ENCODE measurements around the gene CST1. TPM values are rescaled to one million over a fixed set of nuclear protein-coding genes. Genes with fewer than 3 reads are reported as not detected.
"Not testable (repeated sequence)": the region's sequence is repeated elsewhere in the genome, so short reads cannot be mapped to it uniquely, and the experiment has no call there.

The CST1 gene
- total RNA-seq, 1 experiment from 2014 or later: 1.7 TPM

GRCh38 chr20:23777380-23777779, 26.6 kb upstream of the CST1 start:
- not testable (repeated sequence) for H3K23ac ChIP-seq (ENCODE audit: insufficient read length, low read depth, low read length); H4K5ac ChIP-seq (ENCODE audit: insufficient read length, low read depth, low read length); H2BK120ac ChIP-seq (ENCODE audit: low read depth, low read length, poor library complexity, severe bottlenecking); H3K79me1 ChIP-seq (ENCODE audit: insufficient read depth, low read depth, low read length, poor library complexity, severe bottlenecking); H3K9ac ChIP-seq (ENCODE audit: extremely low read depth, insufficient read length, low read length); H3K9me3 ChIP-seq (ENCODE audit: control insufficient read depth, low read depth, low read length); H2BK15ac ChIP-seq (ENCODE audit: low read depth, low read length); H3K4me3 Mint-ChIP-seq; H3T11ph ChIP-seq (ENCODE audit: low read length); H3K4me1 ChIP-seq (ENCODE audit: insufficient read depth, low read length); H3K9me3 Mint-ChIP-seq; H3K79me2 ChIP-seq (ENCODE audit: insufficient read depth, low read length); DNase-seq; H2AK5ac ChIP-seq (ENCODE audit: insufficient read length, low read length); H3K27me3 ChIP-seq (ENCODE audit: insufficient read depth, low read length); H2BK20ac ChIP-seq (ENCODE audit: low read depth, low read length, poor library complexity, severe bottlenecking); H4K8ac ChIP-seq (replicated peaks; ENCODE audit: insufficient read length, low read depth, low read length); H3K56ac ChIP-seq (ENCODE audit: insufficient read length, low read depth, low read length); H3K36me3 Mint-ChIP-seq (ENCODE audit: insufficient read depth in 1 of 3, low read depth in 3 of 3); H3K27ac Mint-ChIP-seq; H2AFZ ChIP-seq (ENCODE audit: low read length); H3K18ac ChIP-seq (ENCODE audit: insufficient read length, low read depth, low read length); H4K91ac ChIP-seq (ENCODE audit: insufficient read length, low read depth, low read length); H3K4ac ChIP-seq (ENCODE audit: low read depth, low read length); H3K4me2 ChIP-seq (ENCODE audit: insufficient read depth, insufficient read length, low read length); H2BK5ac ChIP-seq (ENCODE audit: insufficient read length, low read length); H4K20me1 ChIP-seq (ENCODE audit: control insufficient read depth, insufficient read depth, insufficient read length); H3K23me2 ChIP-seq (ENCODE audit: insufficient read length, low read depth, low read length, poor library complexity, severe bottlenecking); H3K14ac ChIP-seq (ENCODE audit: insufficient read depth, low read length); H2BK12ac ChIP-seq (ENCODE audit: insufficient read length, low read depth, low read length); H3K27ac ChIP-seq (ENCODE audit: insufficient read length, low read depth, low read length)
- peaks cover 8 to 12% of the 10 kb centered on the region in 2 experiments for H3K4me1 Mint-ChIP-seq
- peaks cover 38% of the 10 kb centered on the region for H3K27me3 Mint-ChIP-seq (ENCODE audit: low read depth)
- no CpG with 5 or more reads among the region's 8 CpGs for WGBS (ENCODE audit: extremely low coverage, insufficient read length, low lambda C conversion rate)
